GM19395 (cell line): Measurements from ENCODE around the gene ITPKC.
A peak's percentile ranks its signal among the peaks of the same experiment; 100 is the strongest.

Source experiments
- ATAC-seq: cut with Tn5 transposase; IDR thresholded peaks from one replicate; pipeline ENCODE4 v1.9.1; 2021; ENCODE audit warnings: mild to moderate bottlenecking, moderate library complexity; ENCODE audit not compliant: unreplicated experiment

ITPKC gene

DNA sequence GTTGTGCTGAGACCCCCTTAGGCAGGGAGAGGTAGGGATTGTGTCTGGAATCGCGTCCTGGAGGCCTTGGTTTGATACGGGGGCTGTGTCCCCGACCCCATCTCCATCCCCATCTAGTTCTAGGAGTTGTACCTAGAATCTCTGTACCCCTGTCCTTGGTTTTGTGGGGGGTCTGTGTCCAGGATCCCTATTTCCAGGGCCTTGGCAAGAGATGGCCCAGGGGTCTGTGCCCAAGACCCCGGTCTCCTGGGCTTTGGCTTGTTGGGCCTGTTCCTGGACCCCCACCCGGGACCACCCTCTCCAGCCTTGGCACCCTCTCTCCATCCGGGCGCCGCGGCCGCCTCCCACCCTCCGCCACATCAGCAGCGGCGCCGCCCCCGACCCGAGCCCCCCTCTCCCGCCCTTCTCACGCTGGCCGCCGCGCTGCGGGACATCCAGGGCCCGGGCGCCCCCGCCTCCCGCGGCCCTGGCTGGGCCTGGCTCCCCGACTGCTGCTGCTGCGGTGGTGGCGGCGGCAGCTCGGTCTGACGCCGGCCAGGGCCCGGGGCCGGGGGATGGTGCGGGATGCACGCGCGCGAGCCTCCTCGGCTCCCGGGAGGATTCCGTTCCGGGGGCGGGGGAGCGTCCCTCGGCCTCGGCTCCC is 26.7 kb upstream of the ITPKC start, which contains the start of gene NUMBL:
Gene NUMBL (minus strand): TSS at position 602 of the 643 bp plus-strand sequence. CDS start 168 bp downstream, at position 434.
- ATAC-seq, result no peak

DNA sequence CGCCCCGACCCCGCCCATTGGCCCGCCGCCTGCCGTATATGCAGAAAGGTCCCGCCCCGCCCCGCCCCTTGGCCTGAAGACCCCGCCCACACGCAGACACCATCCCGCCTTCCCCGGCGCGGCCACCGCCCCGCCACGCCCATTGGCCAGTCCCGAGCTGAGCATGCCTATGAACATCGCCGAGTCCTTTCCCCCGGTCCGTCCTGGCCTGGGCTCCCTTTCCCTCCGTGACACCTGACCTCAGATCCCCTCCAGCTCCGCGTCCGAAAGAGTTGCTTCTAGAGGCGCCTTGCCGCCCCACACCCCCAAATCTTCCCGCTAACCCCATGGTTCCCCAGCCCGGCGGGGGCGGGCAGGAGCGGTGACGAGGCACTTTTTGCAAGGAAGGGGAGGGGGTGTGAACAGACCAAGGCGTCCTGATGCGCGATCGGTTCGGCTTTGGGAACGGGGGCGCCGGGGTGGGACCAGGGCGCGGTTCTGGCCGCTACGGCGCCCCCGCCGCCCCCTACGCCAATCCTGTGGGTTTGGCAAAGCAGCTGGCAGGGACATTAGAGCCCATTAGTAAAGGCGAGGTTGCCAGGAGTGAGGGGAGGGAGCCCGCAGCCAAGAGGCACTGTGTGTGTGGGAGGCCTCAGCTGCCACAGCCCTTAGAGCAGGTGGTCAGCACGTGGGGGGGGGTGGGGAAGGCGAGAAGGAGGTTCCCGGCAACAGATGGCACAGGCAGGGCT is 26.1 kb upstream of the ITPKC start:
- peak; percentile 61 for ATAC-seq

DNA sequence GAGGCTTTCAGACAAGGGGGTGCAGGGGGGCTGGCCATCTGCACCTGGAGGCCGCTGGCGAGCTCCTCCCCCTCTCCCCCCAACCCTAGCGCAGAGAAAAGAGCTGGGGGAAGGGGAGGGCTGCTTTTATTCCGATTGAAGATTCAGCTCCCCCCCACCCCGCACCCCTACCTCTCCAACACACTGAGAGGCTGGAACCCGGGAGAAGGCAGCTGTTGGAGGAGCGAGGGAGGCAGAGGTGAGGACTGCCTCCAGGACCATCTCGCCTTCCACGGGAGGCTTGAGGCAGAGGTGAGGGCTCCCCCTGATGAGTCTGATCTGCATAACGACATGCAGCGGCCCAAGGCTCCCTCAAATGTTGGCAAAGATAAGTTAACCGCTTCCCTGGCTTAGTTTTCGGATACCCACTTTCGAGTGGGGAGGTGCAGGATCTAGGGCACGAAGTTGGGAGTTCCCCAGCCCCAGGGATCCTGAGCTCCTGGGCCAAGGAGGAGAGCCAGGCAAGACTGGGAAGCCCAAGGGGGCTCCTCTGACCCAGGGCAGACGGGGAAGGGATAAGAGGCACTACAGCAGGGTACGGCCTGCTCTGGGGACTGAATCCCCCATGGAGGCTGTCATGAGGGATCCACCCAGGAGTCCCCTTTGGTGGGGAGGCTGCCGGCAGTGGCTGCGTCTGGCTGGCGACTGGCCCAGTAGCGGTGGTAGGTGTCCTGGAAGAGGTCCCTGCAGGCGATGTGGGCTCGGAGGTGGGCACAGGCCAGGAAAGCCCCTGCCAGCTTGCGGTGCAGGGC is 25.3 kb upstream of the ITPKC start:
- ATAC-seq, result no peak

DNA sequence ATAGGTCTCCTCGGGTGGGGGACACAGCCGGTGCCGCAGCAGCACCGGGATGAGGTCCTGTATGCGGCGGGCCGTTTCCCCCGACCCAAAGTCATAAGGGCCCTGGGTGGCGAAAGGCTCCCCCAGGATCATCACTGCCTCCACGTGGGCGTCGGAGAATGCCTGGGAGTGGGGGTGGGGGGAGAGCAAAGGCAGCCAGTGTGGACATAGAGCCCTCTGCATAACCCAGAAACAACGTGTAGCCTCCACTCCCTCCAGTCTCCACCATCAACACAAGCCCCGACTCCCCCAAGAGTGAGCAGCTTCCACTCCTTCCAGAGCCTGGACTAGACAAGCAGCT is 24.7 kb upstream of the ITPKC start:
- no peak for ATAC-seq

DNA sequence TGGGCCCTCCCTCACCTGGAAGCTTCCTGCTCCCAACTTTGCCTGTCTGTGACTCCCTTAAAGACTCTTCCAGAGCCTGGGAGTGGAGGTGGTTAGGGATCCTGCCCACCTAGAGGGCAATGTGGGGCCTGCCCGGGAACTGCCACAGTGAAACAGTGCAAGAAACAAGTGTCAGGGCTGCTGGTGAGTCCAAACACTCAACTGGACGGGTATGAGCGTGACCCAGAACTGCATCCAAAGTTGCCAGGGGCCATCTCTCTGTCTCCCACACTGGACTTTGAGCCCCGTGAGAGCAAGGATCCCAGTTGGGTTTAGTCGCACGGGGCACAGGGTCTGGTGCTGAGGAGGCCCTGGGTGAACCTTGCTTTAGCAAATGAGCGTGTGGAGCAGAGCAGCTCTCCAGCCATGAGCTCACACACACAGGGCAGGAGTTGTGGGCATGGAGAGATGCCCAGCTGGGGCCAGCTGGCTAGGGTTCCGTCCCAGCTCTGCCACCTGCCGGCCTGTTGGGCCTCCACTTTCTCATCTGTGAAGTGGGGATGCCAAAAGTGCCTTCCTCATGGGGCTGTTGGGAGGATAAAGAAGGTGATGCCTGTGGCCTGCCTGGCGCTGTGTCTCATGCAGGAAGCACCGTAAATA is 23.6 kb upstream of the ITPKC start:
- no peak for ATAC-seq

DNA sequence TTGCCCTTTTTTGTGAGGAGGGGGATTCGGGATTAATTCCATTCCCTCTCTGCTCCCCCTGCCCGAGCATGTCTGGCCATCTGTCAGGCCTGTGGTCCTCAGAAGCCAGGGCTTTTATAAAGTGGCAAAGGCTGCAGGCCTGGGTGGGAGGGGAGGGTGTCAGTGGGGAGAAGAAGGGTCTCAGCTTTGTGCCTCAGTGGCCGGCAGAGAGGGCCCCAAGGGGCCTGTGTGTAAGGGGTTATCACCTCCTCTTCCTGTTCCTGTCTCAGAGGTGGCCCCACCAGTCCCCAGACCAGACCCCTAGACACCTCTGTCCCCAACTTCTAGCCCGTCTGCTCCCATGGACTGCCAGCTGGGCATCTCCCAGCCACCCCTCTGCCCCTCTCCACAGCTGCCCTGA is 23.0 kb upstream of the ITPKC start:
- ATAC-seq, result no peak

DNA sequence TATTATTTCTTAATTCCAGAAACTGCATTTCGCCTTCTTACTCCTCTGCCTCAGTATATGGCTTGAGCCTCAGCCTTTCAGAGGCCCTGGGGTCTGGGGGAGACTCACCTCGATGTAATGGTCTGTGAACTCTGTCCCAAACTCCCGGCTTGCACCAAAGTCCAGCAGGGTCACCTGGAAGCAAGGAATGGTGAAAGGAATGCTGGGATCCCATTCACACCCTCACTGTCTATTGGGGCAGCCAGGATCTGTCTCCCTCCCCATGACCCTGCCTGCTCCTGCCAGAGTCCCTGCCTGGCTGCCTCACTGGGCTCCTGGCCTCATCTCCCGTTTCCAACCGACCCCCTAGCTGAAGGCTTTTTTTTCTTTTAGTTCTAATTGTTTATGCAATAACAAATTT is 21.0 kb upstream of the ITPKC start:
- no peak for ATAC-seq

DNA sequence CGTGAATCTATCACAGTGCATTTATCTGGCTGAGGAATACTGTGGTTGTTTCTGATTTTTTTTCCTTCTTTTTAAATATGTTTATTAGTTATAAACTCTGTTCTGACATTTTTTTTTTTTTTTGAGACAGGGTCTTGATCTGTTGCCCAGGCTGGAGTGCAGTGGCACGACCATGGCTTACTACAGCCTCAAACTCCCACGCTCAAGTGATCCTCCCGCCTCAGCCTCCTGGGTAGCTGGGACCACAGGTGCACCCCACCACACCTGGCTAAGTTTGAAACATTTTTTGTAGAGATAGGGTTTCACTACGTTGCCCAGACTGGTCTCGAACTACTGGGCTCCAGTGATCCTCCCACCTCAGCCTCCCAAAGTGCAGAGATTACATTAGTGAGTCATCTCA is 19.9 kb upstream of the ITPKC start:
- ATAC-seq, result no peak

DNA sequence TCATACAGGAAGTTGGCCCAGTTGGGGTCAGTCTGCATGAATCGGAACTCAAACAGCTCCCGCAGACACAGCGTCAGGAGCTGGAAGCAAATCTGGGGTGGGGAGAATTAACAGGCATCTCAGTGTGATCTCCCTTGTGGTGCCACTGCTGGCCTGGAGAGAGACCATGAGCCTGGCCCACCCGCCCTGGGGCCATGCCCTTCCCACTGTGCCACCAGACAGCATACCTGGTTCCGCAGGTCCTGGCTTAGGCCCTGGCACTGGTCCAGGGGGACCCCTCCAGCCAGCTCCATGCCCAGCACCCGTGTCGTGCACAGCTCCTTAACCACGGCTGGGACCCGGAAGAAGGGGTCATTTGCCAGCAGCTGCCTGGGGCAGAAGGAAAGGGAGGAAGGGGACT is 16.8 kb upstream of the ITPKC start:
- no peak for ATAC-seq

DNA sequence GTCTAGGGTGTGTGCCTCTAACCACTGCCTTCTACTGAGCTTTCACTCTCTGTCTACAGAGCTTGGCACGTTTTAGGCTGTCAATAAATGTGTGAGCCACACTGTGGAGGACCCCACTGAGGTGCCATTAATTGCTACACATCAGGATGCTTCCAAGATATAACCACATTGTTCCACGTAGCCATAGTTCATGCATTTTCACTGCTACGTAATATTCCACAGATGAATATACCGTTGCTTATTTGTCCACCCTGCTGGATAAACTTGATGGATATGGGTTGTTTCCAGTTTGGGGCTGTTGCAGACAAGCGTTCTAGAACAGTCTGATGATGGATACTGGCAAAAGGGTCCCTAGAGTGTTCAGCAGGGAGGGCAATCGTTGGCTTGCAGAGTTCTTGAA is 15.2 kb upstream of the ITPKC start:
- ATAC-seq, result no peak

DNA sequence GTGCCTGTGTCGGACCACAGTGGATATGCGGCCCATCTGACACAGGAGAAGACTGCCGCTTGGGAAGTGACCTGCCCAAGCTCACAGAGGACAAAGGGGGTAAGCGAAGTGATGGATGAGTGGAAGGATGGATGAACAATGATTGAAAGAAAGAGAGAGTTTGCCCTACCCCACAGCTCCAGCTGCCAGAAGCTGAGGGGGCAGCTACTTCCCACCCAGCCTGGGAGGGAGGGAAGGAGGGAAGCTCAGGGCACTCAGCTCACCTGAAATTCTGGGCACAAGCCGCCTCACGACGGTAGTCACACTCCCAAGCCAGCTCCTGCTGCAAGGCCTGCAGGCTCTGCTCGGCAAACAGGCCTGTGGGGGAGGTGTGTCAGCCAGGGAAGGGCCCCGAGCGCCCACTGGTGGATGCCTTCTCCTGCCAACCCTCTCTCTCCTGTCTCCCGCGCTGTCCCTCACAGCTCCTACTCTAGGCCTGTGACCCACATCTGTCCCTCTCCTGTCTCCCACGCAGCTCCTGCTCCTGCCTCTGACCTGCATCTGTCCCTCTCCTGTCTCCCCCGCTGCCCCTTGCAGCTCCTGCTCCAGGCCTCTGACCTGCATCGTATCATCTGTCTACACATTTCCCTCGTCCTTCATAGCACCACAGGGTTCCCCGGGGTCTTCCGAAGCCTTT is 14.4 kb upstream of the ITPKC start:
- no peak for ATAC-seq

DNA sequence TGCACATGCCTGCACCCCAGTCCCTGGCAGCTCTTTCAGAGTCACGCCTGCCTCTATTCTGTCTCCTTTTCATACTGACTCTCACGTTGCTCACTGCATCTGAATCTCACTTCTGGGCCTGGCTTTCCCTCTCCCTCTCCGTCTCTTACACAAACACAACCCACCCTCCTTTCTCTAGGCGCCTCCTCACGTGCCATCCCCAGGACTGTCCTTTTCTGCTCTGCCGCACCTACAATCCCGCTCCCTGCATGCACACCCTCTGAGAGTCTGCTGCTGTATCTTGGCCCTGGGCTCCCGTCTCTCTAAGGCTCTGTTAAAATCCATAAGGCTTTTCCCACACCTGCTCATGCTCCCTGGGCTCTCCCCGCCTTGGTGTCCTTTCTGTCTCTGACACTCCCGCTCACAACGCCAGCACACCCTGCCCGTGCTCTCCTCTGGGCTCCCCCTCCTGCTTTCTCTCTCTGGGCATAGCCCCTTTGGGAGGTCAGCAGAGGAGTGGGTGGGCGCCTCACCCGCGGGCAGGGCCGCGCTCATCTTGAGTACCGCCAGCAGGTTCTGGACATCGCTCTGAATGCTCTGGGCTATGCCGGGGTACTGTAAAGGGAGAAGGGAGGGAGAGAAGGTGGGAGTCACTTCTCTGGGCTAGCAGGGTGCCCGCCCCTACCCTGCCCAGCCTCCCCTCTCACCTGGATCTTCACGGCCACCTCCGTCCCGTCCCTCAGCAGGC is 13.7 kb upstream of the ITPKC start:
- ATAC-seq, result no peak

DNA sequence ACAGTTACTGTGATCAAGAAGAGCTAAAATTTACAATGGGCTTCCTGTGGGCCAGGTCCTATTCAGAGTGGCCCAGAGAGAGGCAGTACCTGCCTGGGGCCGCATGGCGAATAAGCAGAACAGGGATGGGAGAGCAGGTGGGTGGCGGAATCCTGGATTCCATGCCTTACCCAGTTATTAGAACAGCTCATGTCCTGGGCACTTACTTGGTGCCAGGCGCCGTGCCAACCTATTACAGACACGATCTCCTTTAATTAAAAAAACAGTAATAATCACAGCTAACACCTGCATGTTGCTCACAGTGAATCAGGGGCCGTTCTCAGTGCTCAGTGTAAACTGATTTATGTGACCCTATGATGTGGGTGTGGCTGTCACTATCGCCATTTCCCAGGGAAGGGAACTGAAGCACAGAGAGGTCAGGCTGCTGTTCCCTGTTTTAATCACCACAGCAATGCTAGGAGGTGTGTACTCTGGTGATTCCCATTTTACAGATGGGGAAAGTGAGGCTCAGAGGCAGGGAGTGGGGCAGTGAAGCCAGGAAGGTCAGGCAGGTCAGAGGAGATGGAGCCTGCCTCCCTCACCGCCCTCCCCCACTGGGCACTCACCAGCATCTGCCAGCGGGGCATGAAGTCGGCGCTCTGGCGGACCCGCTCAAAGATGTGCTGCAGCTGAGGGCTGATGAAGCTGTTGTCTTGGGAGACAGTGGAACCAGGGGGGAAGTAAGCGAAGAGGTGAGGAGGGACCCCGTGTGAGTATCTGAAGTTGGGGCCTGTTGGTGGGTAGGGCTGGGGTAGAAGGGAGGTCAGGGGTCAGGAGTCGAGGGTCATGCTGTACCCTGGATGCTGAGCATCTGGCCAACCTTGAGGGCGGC is 12.2 kb upstream of the ITPKC start:
- ATAC-seq, result no peak

DNA sequence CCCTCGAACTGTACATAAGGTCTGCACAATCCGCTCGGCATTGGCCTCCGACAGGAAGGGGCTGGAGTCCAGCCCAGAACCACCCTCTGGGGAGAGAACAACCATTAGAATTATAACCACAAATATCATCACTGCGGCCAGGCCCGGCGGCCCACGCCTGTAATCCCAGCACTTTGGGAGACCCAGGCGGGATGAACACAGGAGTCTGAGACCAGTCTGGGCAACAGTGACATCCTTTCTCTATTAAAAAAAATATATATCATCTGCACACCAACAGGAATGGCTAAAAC is 11.6 kb upstream of the ITPKC start:
- no peak for ATAC-seq

DNA sequence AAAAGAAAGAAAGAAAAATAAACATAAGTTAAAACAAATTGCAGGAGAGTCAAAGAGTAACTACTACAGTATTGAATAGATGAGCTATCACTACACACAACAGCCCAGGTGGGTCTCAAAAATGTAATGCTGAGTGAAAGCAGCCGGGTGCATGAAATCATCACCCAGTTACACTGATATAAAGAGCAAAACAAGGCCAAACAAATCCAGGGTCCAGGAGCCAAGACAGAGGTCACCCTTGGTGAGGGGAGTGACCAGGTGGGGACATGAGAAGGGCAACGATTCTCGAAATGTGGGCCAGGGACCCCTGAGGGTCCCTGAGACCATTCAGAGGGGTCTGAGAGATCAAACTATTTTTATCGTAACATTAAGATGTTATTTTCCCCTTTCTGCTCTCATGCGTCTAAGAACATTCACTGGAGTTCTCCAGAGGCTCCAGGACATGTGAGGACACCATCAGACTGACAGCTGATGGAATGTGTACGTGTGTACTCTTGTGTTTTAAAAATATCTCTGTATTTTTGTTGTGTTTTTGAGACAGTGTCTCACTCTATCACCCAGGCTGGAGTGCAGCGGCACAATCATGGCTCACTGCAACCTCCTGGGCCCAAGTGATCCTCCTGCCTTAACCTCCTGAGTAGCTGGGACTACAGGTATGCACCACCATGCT is 10.8 kb upstream of the ITPKC start:
- ATAC-seq, result no peak

DNA sequence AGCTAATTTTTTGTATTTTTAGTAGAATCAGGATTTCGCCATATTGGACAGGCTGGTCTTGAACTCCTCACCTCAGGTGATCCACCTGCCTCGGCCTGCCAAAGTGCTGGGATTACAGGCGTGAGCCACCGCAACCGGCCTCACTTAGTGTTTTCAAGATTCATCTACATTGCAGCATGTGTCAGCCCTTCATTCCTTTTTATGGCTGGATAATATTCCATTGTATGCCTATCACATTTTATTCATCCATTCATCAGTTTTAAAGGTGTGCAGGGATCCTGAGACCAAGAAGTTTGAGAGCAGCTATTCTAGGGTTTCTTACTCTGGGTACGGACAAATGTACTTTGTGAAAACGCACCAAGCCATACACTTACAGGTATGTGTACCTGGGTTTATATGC is 9.3 kb upstream of the ITPKC start:
- no peak for ATAC-seq

DNA sequence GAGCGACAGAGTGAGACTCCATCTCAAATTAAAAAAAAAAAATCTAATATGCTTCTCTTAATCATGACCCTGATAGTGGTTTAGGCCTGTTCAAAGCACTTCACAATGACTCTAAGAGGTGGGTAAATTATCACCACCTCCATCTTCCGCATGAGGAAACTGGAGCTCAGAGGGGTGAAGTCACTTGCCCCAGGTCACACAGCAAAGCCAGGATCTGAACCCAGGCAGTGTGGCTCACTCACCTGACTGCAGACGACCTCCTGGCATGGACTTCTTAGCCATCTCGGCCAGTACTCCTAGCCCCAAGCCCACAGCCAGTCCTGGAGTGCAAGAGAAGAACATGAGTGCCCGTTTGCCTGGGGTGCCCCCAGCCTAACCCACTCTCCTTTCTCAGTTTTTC is 7.1 kb upstream of the ITPKC start:
- no peak for ATAC-seq

DNA sequence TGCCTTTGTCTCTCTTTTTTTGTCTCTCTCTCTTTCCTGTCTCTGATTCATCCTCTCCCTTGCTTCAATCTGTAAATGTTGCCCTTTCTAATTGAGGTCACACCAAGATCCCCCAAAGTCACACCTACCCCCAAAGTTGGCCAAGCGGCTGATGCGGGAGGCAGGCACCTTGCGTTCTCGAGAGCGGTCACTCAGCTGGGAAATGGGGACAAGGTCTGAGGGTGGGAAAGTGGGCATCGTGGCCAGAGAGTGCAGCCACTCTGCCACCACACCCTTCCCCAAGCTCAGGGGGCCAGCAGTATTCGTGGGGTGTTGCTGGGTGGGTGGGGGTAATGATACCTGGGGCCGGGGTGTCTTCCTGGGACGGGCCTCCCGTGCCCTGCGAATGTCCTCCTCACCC is 3.0 kb upstream of the ITPKC start:
- ATAC-seq, result no peak
